Motor neuron (in vitro differentiated cells): ENCODE data around the gene MINDY4. TPM values are rescaled to one million over a fixed set of nuclear protein-coding genes. Genes with fewer than 3 reads are reported as not detected.

Experiments
- ATAC-seq, 8 experiments: fragments of 200-7000 bp; cut with Tn5 transposase; replicated peaks in 6 of 8; 2 replicates each; pipeline ENCODE4 v1.8.0; 2021; ENCODE audit warnings: mild to moderate bottlenecking in 8 of 8, moderate library complexity in 8 of 8
- H3K27ac ChIP-seq, 2 donors: fragments of 250-450 bp; sonication (Bioruptor Pico); 2 replicates each; pipeline ENCODE4 v1.9.0; 2021; ENCODE audit warnings: antibody characterized with exemption in 2 of 2, mild to moderate bottlenecking in 2 of 2, moderate library complexity in 1 of 2
- H3K4me1 ChIP-seq, 2 donors: fragments of 250-450 bp; sonication (Bioruptor Pico); replicated peaks in 1 of 2; 2 replicates each; pipeline ENCODE4 v1.6.1; 2021; ENCODE audit warnings: antibody characterized with exemption in 2 of 2, mild to moderate bottlenecking in 2 of 2, moderate library complexity in 1 of 2
- H3K4me3 ChIP-seq, 5 donors: fragments of 250-450 bp; sonication (Bioruptor Pico); 2 replicates each; pipeline ENCODE4 v1.9.0; 2021; ENCODE audit warnings: antibody characterized with exemption in 5 of 5, mild to moderate bottlenecking in 5 of 5, moderate library complexity in 4 of 5
- WGBS, 10 experiments: fragments of 450-650 bp; shearing (Covaris generic); methylation state at CpG; one replicate each; pipeline ENCODE4 v1.0.0; 2022; 5-methylcytosine and 5-hydroxymethylcytosine counted together
- in situ Hi-C, 9 experiments: fragments of 400-800 bp; cut with MboI; loops; one replicate each; pipeline ENCODE4 v1.15.0; 2021; ENCODE audit warnings: low sequenced_read_pairs in 9 of 9, low pct_unique_long_range_greater_than_20kb in 2 of 9; ENCODE audit not compliant: unreplicated experiment in 9 of 9
- total RNA-seq, 8 experiments: library from RNA; unstranded; fragments of 300-600 nt; gene quantifications; 2 replicates each; pipeline versions ENCODE4 v1.2.3 to v1.2.4, GENCODE V29; 2022

Gene MINDY4
- total RNA-seq, 8 experiments from 2014 or later: 2.5 to 12.3 (median 4.6) TPM

DNA sequence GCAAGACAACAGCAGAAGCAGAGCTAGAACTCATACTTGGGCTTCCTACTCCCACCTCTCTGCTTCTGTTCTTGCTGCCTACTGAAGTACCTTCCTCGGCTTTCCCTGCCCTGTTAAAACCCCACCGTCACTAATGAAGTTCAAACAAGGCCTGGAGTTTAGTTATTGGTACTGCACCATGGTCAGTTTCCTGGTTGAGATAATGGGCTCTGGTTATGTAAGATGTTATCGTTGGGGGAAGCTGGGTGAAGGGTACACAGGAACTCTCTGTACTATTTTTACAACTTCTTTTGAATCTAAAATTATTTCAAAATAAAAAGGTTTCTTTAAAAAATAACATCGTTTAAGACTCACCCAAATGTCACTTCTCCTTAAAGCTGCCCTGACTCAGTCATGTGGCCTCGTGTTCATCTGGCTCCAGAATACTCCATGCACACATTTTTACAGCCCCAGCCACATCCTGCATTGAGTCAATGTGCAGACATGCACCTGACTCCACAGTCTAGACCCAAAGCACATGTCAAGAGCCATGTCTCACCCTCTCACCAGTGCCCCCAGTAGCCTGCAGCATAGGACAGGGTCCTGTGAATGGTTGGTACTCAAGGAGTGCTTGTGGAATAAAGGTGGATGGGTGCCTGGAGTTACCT lies 103.6 kb downstream of the MINDY4 start:
- Histone ChIP-seq H3K27ac (no peak overlapping the region), H3K4me1 (peaks cover 4 to 7% of the 10 kb centered on the region in 2 donors), H3K4me3 (no peak overlapping the region)
- ATAC-seq: no peak
- in situ Hi-C loops: no loop called here
- 52 to 93% (median 81%) methylated on average over 2 to 4 of the region's 5 CpGs; no CpG with 5 or more reads in 3 of the 10 experiments for WGBS, 10 experiments

DNA sequence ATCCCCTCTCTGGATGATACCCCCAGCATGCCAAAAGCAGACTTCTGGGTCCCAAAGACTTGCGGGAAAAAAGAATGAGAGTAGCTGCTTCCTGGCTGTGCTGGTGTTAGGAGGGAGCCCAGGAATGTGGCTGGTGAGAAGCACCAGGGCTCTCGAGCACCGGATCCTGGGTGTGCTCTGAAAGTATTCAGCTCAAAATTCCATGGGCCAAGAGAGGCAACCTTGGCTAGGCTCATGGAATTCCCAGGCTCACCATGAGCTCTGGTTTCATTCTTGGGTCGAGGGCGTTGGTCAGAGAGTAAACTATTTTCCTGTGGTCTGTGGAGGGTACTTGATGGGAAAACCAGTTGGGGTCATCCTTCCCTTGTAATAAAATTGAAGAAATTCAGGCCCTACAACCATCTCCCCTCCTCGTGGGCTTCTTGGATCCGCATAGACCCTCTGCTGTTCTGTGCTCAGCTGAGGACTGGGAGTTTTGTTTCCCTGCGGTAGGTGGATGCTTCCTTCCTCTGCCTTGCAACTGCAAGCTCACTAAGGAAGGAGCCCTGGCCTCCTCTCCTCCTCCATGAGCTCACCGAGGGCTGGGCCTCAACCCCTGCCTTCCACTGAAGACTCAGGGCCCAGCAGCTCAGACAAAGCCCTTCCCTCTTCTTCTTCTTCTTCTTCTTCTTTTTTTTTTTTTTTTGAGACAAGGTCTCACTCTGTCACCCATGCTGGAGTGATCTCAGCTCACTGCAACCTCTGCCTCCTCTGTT lies 106.0 kb downstream of the MINDY4 start:
- Histone ChIP-seq H3K4me3 (no peak overlapping the region), H3K4me1 (peaks cover 0 to 8% of the 10 kb centered on the region in 2 donors), H3K27ac (no peak overlapping the region)
- 69 to 100% (median 82%) methylated on average over 1 to 5 of the region's 9 CpGs; no CpG with 5 or more reads in 2 of the 10 experiments for WGBS, 10 experiments
- in situ Hi-C loops: no loop called here
- ATAC-seq: no peak

DNA sequence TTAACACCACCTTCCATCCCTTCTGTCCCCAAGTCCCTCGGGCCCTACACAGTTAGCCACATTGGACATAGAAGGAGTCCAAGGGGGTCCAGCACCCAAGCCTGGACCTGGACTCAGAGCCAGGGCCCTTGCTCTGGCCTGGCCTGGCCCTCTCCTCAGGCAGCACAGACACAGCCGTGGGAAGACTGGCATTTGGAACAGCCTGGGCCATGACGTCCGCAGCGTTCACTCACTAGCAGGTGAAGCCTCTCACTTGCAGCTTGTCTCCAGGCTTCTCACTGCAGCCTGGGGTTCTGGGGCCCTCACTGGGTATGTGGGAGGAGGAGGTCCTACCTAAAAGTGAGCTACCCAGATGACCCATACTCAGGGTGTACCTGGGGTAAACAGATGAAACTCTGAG lies 106.8 kb downstream of the MINDY4 start:
- WGBS, 10 experiments: 80 to 86% methylated on average over 1 to 2 of the region's 5 CpGs; no CpG with 5 or more reads in 8 of the 10 experiments
- in situ Hi-C loops: no loop called here

DNA sequence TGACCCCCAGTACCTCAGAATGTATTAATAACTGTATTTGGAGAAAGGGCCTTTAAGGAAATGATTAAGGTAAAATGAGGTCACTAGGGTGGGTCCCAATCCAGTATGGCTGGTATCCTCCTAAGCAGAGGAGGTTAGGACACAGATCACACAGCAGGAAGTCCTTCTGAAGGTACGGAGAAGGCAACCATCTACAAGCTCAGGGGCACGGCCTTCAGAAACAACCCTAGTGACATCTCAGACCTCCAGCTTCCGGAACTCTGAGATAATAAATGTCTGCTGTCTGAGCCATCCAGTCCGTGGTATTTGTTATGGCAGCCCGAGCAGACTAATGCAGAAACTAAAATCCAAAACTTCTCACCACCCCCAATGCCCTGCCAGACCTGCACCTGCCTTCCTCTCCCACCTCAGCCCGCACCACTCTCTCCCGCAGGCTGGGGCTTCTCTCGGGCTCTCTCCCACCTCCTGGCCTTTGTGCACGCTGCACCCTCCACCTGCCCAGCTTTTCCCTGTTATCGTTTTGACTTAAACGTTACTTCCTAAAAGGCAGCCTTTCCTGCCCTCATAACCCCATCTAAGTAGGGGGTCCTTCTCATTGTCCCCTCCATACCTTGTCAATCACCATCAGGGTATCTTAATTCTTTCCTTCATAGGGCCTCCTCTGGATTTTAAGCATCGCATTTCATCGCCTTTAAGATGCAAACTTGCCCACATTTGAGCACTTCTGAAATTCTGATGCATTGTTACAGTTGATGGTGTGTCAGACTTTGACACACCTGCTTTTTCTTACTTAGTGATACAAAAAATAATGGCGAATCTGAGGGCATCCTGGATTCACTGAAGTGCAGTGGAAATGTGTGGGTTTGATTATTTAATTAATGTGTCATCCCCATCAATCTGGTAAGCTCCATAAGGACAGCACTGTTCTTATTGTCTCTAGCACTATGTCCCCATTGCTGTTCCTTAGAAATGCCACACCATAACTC lies 108.2 kb downstream of the MINDY4 start:
- 0 to 100% (median 80%) methylated on average over 1 to 9 of the region's 14 CpGs for WGBS, 10 experiments
- in situ Hi-C loops: no loop called here
- peaks cover 0 to 8% of the 10 kb centered on the region in 2 donors for H3K4me1 ChIP-seq
- no peak for ATAC-seq
- no peak overlapping the region for H3K27ac ChIP-seq
- no peak overlapping the region for H3K4me3 ChIP-seq

More for the DNA sequence above, 106.8 kb downstream of the MINDY4 start:
- Histone ChIP-seq H3K4me3 (no peak overlapping the region), H3K4me1 (peaks cover 0 to 8% of the 10 kb centered on the region in 2 donors), H3K27ac (no peak overlapping the region)
- no peak for ATAC-seq

DNA sequence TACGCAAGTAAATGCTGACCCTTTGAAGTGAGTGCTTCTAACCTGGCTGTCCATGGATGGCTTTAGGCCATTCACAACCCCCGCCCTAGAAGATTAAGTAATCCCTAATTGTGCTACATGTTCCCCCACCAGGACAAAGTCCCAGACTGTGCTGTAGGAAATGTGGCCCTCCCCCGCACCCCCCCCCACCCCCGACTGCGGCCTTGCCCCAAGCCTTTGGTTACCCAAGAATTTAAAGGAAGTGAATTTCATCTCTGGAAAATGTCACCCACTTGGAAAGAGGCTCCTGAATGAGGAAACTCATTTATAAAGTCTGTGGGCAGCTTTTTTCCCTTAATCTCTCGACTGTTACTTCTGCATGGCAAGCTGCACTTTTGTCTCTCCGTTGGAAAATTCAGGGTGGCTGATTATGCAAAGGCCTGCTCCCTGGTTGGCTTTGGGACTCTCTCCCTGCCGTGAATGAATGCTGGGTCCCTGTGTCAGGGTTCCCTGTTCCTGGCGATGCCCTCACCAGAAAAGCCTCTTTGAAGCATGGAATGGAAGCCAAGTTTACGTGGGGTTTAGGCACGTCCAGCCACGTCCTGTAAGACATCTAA lies 109.0 kb downstream of the MINDY4 start:
- Histone ChIP-seq H3K4me3 (no peak overlapping the region), H3K27ac (no peak overlapping the region), H3K4me1 (peaks cover 0 to 8% of the 10 kb centered on the region in 2 donors)
- ATAC-seq: no peak
- WGBS, 10 experiments: 52 to 100% (median 74%) methylated on average over 1 to 6 of the region's 12 CpGs; no CpG with 5 or more reads in 5 of the 10 experiments
- in situ Hi-C loops: no loop called here

DNA sequence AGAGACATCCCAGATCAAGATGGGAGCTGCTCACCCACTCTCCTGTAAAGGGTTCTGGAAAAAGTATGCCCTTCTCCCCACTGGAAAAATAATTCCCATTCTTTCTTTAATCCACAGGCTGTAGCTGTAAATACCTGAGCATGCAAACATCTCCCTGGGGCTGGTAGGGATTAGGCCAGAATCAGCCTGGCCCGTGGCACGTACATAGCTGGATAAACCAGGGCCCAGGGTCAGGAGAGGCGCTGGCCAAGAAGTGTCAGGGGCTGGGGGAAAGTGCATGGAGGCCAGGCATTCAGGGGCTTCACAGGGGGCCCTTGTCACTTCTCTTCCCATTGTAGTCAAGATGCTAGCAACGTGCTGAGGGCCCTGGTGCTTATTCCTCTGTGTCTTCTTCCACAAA lies 109.7 kb downstream of the MINDY4 start:
- no peak overlapping the region for H3K27ac ChIP-seq
- peaks cover 0 to 8% of the 10 kb centered on the region in 2 donors for H3K4me1 ChIP-seq
- WGBS, 10 experiments: 69 to 100% (median 82%) methylated on average over 1 to 3 of the region's 4 CpGs; no CpG with 5 or more reads in 7 of the 10 experiments
- in situ Hi-C loops: no loop called here
- ATAC-seq: peak in 1 of 8 experiments; percentile 45
- no peak overlapping the region for H3K4me3 ChIP-seq

DNA sequence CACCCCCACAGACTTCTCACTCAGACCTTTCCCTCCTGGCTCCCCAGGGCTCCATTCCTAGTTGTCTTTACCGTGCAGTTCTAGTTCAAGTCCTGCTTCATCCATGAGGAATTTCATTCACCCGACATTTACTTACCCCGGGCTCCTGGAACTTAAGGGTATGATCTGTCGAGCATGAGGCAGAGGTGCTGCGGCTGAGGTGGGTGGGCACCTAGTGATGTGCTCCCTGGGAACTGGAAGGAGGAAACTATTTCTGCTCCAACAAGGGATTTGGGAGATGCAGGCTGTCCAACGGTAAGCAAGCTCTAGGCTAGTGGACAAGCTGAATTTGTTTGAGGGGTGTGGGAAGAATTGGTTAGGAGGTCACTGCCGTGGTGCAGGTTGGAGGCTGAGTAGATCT lies 110.2 kb downstream of the MINDY4 start:
- in situ Hi-C loops: no loop called here
- WGBS, 10 experiments: 85 to 100% (median 92%) methylated on average over 2 to 6 of the region's 7 CpGs; no CpG with 5 or more reads in 6 of the 10 experiments
- H3K4me1 ChIP-seq: peaks cover 0 to 11% of the 10 kb centered on the region in 2 donors
- no peak for ATAC-seq
- H3K27ac ChIP-seq: no peak overlapping the region
- no peak overlapping the region for H3K4me3 ChIP-seq

DNA sequence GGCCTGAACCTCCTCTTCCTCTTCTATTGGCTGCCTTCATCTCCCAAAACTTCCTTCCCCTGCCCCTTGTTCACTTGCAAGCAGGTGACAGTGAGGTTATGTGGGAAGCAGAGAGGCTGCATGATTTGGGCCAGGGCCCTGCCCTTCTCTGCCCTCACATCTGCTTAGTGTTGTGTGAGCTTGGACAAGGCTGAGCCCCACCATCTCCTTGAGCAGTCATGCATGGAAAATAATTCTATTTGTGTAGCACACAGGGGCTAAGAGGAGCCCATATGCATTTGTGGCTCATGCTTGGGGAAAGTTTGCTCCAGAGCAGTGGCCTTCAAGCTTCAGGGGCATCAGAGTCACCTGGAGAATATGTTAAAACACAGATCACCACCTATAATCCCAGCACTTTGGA lies 113.7 kb downstream of the MINDY4 start:
- no peak overlapping the region for H3K27ac ChIP-seq
- peaks cover 21 to 35% of the 10 kb centered on the region in 2 donors for H3K4me1 ChIP-seq
- in situ Hi-C loops: no loop called here
- no peak overlapping the region for H3K4me3 ChIP-seq
- no peak for ATAC-seq

DNA sequence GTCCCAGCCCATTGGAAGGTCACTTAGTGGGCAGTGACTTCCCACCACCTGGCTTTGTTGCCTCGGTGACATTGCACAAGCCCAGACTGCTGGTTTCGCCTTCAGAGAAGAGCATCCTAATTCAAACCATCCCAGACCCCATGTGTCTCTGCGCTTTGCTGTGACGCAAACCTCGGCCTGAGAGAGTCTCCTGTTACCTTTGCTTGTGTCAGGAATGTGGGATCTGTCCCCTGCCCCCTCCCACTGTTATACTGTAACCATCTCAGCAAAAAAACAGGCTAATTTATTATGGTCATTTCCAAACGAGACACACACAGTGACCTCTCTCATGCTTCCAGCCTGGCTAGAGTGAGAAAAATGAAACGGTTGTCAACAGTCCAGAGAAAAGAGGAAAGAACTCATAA lies 115.4 kb downstream of the MINDY4 start:
- WGBS, 10 experiments: 6 to 92% (median 52%) methylated on average over 1 to 4 of the region's 7 CpGs; no CpG with 5 or more reads in 1 of the 10 experiments
- ATAC-seq: peak in 5 of 8 experiments; percentile 2 to 59 (median 36)
- in situ Hi-C loops: no loop called here
- Histone ChIP-seq H3K4me3 (no peak overlapping the region), H3K27ac (peak overlapping the region in 1 of 2 donors; percentile 42), H3K4me1 (peaks cover 21 to 28% of the 10 kb centered on the region in 2 donors)

DNA sequence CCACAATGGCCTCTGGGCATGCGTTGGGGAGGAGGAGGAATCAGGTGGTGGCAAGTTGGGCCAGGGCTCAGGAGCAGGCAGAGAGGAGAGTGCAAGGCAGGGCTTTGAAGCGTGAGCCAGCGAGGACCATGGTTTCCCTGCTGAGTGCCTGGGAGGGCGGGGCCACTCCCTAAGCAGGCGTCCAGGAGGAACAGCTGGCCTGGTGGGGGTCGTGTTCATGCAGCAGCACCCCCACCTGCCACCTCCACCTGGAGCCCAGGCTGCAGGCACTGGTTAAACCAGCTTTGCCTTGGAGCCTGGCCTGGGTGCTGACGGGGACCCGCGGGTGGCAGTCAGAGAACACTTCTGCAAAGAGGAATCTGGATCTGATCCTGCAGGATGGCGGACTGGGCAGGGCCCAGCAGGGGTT lies 116.3 kb downstream of the MINDY4 start:
- ATAC-seq: peak in 6 of 8 experiments; percentile 7 to 50 (median 24)

DNA sequence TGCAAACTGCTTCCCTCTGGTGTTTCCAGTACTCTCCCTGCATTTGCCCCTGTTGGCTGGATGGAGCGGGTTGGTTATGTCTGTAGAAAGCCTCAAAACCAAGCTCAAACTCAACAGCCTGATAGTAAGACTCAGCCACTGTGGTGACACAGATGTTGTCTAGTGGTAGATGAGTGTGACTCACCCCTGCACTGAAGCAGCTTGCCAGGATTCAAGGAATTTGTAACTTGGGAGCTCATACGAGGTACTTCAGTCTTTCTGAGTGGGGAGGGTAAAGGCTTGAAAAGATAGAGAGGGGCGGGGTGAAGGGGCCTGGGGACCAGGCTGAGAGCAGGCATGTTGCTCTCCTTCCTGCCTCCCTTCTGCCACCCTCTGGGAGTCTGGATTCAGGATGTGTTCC lies 117.5 kb downstream of the MINDY4 start:
- Histone ChIP-seq H3K4me1 (peaks cover 21 to 32% of the 10 kb centered on the region in 2 donors), H3K4me3 (no peak overlapping the region), H3K27ac (no peak overlapping the region)
- WGBS, 10 experiments: 0 to 63% (median 32%) methylated on average over 1 to 2 of the region's 3 CpGs; no CpG with 5 or more reads in 6 of the 10 experiments
- in situ Hi-C loops: no loop called here
- peak in 7 of 8 experiments; percentile 75 to 86 (median 85) for ATAC-seq

More for the DNA sequence above, 116.3 kb downstream of the MINDY4 start:
- no peak overlapping the region for H3K4me3 ChIP-seq
- H3K4me1 ChIP-seq: peaks cover 21 to 28% of the 10 kb centered on the region in 2 donors
- 0 to 100% (median 84%) methylated on average over 1 to 7 of the region's 10 CpGs; no CpG with 5 or more reads in 4 of the 10 experiments for WGBS, 10 experiments
- no peak overlapping the region for H3K27ac ChIP-seq
- in situ Hi-C loops: no loop called here

DNA sequence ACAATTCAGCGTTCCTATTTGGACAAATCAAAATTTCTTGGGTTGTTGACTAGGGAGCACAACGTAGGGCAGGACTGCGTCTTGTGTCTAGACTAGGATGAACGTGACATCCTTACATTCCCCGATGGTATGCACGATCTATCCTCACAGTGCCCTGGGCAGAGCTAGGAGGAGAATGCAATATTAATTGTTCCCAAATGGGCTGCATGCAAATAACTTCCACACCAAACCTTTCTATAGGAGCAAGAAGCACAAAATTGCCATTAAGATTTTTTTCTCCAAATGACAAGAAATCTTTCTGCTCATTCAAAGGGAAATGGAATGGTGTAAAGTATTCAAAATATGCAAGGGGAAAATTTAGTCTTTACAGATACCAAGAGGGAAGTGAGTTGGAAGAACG lies 119.0 kb downstream of the MINDY4 start:
- Histone ChIP-seq H3K4me1 (peaks cover 21 to 32% of the 10 kb centered on the region in 2 donors), H3K27ac (no peak overlapping the region), H3K4me3 (no peak overlapping the region)
- in situ Hi-C loops: no loop called here
- no peak for ATAC-seq
- 70 to 100% (median 93%) methylated on average over 1 to 7 of the region's 7 CpGs for WGBS, 10 experiments
